Activated naive CD8-positive, alpha-beta T cell treated with anti-CD3 and anti-CD28 coated beads, Interleukin-2, amount 10 ng/mL, durations not matched to agents 7 days and 5 days (primary cell): ENCODE measurements around the gene MTURN. TPM values are rescaled to one million over a fixed set of nuclear protein-coding genes. Genes with fewer than 3 reads are reported as not detected.
"Not testable (repeated sequence)": the region's sequence is repeated elsewhere in the genome, so short reads cannot be mapped to it uniquely, and the experiment has no call there.

Source experiments
- ATAC-seq: fragments of 150-1000 bp; cut with Tn5 transposase; one replicate; pipeline ENCODE4 v1.10.0; 2021; ENCODE audit warnings: low read depth, moderate library complexity
- POLR2A ChIA-PET: fragments of 350-600 bp; sonication (Branson Sonifier 250); formaldehyde crosslinking; loops from one replicate; lab custom pipeline; 2021; ENCODE audit warnings: antibody characterized with exemption; lab: Charles Lee
- DNase-seq: peaks from one replicate; pipeline ENCODE4 v3.0.0; 2021
- H3K27ac Mint-ChIP-seq: one replicate; pipeline ENCODE4 v1.8.0; 2022; ENCODE audit warnings: mild to moderate bottlenecking, mixed read lengths
- H3K27me3 Mint-ChIP-seq: one replicate; pipeline ENCODE4 v1.8.0; 2022; ENCODE audit warnings: mild to moderate bottlenecking, moderate library complexity, mixed read lengths
- H3K36me3 Mint-ChIP-seq: one replicate; pipeline ENCODE4 v1.8.0; 2021; ENCODE audit warnings: mild to moderate bottlenecking, mixed read lengths
- H3K4me1 Mint-ChIP-seq: one replicate; pipeline ENCODE4 v1.8.0; 2021; ENCODE audit warnings: mixed read lengths
- H3K4me3 Mint-ChIP-seq: one replicate; pipeline ENCODE4 v1.8.0; 2022; ENCODE audit warnings: mild to moderate bottlenecking, moderate library complexity, mixed read lengths
- H3K9me3 Mint-ChIP-seq: one replicate; pipeline ENCODE4 v1.8.0; 2021; ENCODE audit warnings: mixed read lengths
- total RNA-seq, 2 experiments: library from RNA; stranded (reverse); gene quantifications; one replicate each; pipeline ENCODE4 v1.2.3, GENCODE V29; 2021

The MTURN gene
- total RNA-seq, 2 experiments from 2014 or later = 6.1 to 9.7 TPM

GRCh38 chr7:30181211-30181610 is 46.4 kb downstream of the MTURN start:
- Mint-ChIP-seq H3K36me3 (peaks cover 2% of the 10 kb centered on the region), H3K9me3 (peaks cover 9% of the 10 kb centered on the region), H3K4me1 (peaks cover 7% of the 10 kb centered on the region), H3K4me3 (no peak overlapping the region), H3K27me3 (peaks cover 2% of the 10 kb centered on the region), H3K27ac (no peak overlapping the region)
- ATAC-seq (no peak), DNase-seq (no peak)
- POLR2A ChIA-PET = no interaction called here

- POLR2A ChIA-PET = no interaction called here
- peaks cover 2% of the 10 kb centered on the region for H3K27me3 Mint-ChIP-seq
- peaks cover 16% of the 10 kb centered on the region for H3K9me3 Mint-ChIP-seq
- DNase-seq = no peak
- H3K4me1 Mint-ChIP-seq = peaks cover 7% of the 10 kb centered on the region
- no peak overlapping the region for H3K4me3 Mint-ChIP-seq
- no peak overlapping the region for H3K27ac Mint-ChIP-seq
- H3K36me3 Mint-ChIP-seq = peaks cover 2% of the 10 kb centered on the region
- no peak for ATAC-seq
Measured at GRCh38 chr7:30181736-30182522, 47.1 kb downstream of the MTURN start.

- POLR2A ChIA-PET = no interaction called here
- peaks cover 7% of the 10 kb centered on the region for H3K4me1 Mint-ChIP-seq
- H3K9me3 Mint-ChIP-seq = peaks cover 18% of the 10 kb centered on the region
- no peak overlapping the region for H3K4me3 Mint-ChIP-seq
- no peak for ATAC-seq
- H3K27me3 Mint-ChIP-seq = peaks cover 2% of the 10 kb centered on the region
- peaks cover 2% of the 10 kb centered on the region for H3K36me3 Mint-ChIP-seq
- DNase-seq = no peak
- H3K27ac Mint-ChIP-seq = no peak overlapping the region
Measured at GRCh38 chr7:30182814-30183213, 48.0 kb downstream of the MTURN start.

GRCh38 chr7:30183749-30184369 is 49.1 kb downstream of the MTURN start:
- H3K4me3 Mint-ChIP-seq = no peak overlapping the region
- POLR2A ChIA-PET = no interaction called here
- ATAC-seq = no peak

GRCh38 chr7:30184791-30185487 is 50.2 kb downstream of the MTURN start:
- POLR2A ChIA-PET = no interaction called here
- ATAC-seq (no peak), DNase-seq (no peak)
- peaks cover 2% of the 10 kb centered on the region for H3K27me3 Mint-ChIP-seq
- H3K36me3 Mint-ChIP-seq = peaks cover 1% of the 10 kb centered on the region
- no peak overlapping the region for H3K4me3 Mint-ChIP-seq
- no peaks in the 10 kb centered on the region for H3K4me1 Mint-ChIP-seq
- H3K9me3 Mint-ChIP-seq = peaks cover 24% of the 10 kb centered on the region
- H3K27ac Mint-ChIP-seq = no peak overlapping the region

More at GRCh38 chr7:30183749-30184369, 49.1 kb downstream of the MTURN start:
- peaks cover 4% of the 10 kb centered on the region for H3K36me3 Mint-ChIP-seq
- H3K9me3 Mint-ChIP-seq = peaks cover 25% of the 10 kb centered on the region
- no peak overlapping the region for H3K27ac Mint-ChIP-seq
- no peak for DNase-seq
- H3K4me1 Mint-ChIP-seq = peaks cover 5% of the 10 kb centered on the region
- peaks cover 2% of the 10 kb centered on the region for H3K27me3 Mint-ChIP-seq

GRCh38 chr7:30185496-30185895 is 50.7 kb downstream of the MTURN start:
- ATAC-seq = no peak
- POLR2A ChIA-PET = no interaction called here
- peaks cover 25% of the 10 kb centered on the region for H3K9me3 Mint-ChIP-seq

GRCh38 chr7:30186725-30187124 is 51.9 kb downstream of the MTURN start:
- no peaks in the 10 kb centered on the region for H3K4me1 Mint-ChIP-seq
- no peak for DNase-seq
- H3K4me3 Mint-ChIP-seq = no peak overlapping the region
- H3K9me3 Mint-ChIP-seq = peaks cover 22% of the 10 kb centered on the region
- no peak overlapping the region for H3K27ac Mint-ChIP-seq
- H3K27me3 Mint-ChIP-seq = peaks cover 2% of the 10 kb centered on the region
- POLR2A ChIA-PET = no interaction called here
- no peak for ATAC-seq
- peaks cover 1% of the 10 kb centered on the region for H3K36me3 Mint-ChIP-seq

More at GRCh38 chr7:30185496-30185895, 50.7 kb downstream of the MTURN start:
- Mint-ChIP-seq H3K27ac (no peak overlapping the region), H3K36me3 (peaks cover 1% of the 10 kb centered on the region), H3K4me1 (no peaks in the 10 kb centered on the region), H3K4me3 (no peak overlapping the region), H3K27me3 (peaks cover 2% of the 10 kb centered on the region)
- no peak for DNase-seq

GRCh38 chr7:30187513-30187912 is 52.7 kb downstream of the MTURN start:
- Mint-ChIP-seq H3K9me3 (peaks cover 22% of the 10 kb centered on the region), H3K4me3 (no peak overlapping the region), H3K4me1 (no peaks in the 10 kb centered on the region), H3K36me3 (peaks cover 1% of the 10 kb centered on the region), H3K27ac (no peak overlapping the region), H3K27me3 (no peaks in the 10 kb centered on the region)
- no peak for DNase-seq
- no peak for ATAC-seq
- POLR2A ChIA-PET = no interaction called here

- H3K4me1 Mint-ChIP-seq, H3K27me3 Mint-ChIP-seq, DNase-seq, H3K27ac Mint-ChIP-seq, H3K36me3 Mint-ChIP-seq, ATAC-seq, POLR2A ChIA-PET, H3K4me3 Mint-ChIP-seq: not testable (repeated sequence)
- peaks cover 20% of the 10 kb centered on the region for H3K9me3 Mint-ChIP-seq
Measured at GRCh38 chr7:30188381-30188780, 53.6 kb downstream of the MTURN start.

- peaks cover 1% of the 10 kb centered on the region for H3K36me3 Mint-ChIP-seq
- H3K9me3 Mint-ChIP-seq = peaks cover 20% of the 10 kb centered on the region
- ATAC-seq = no peak
- H3K27ac Mint-ChIP-seq = no peak overlapping the region
- H3K27me3 Mint-ChIP-seq = no peaks in the 10 kb centered on the region
- POLR2A ChIA-PET = no interaction called here
- H3K4me1 Mint-ChIP-seq = no peaks in the 10 kb centered on the region
- no peak for DNase-seq
- H3K4me3 Mint-ChIP-seq = no peak overlapping the region
Measured at GRCh38 chr7:30188811-30189210, 54.0 kb downstream of the MTURN start.

- Mint-ChIP-seq H3K4me1 (no peaks in the 10 kb centered on the region), H3K36me3 (peaks cover 1% of the 10 kb centered on the region), H3K4me3 (no peak overlapping the region), H3K27ac (no peak overlapping the region), H3K9me3 (peaks cover 31% of the 10 kb centered on the region), H3K27me3 (no peaks in the 10 kb centered on the region)
- DNase-seq (no peak), ATAC-seq (no peak)
- POLR2A ChIA-PET = no interaction called here
Measured at GRCh38 chr7:30191809-30192208, 57.0 kb downstream of the MTURN start.

- Mint-ChIP-seq H3K36me3 (no peaks in the 10 kb centered on the region), H3K4me1 (no peaks in the 10 kb centered on the region), H3K27ac (no peak overlapping the region), H3K4me3 (no peak overlapping the region), H3K9me3 (peaks cover 27% of the 10 kb centered on the region), H3K27me3 (no peaks in the 10 kb centered on the region)
- no peak for DNase-seq
- no peak for ATAC-seq
- POLR2A ChIA-PET = no interaction called here
Measured at GRCh38 chr7:30193336-30193943, 58.7 kb downstream of the MTURN start.

- no peak for DNase-seq
- no peak overlapping the region for H3K4me3 Mint-ChIP-seq
- no peak for ATAC-seq
- peaks cover 2% of the 10 kb centered on the region for H3K27me3 Mint-ChIP-seq
- H3K4me1 Mint-ChIP-seq = no peaks in the 10 kb centered on the region
- H3K36me3 Mint-ChIP-seq = no peaks in the 10 kb centered on the region
- H3K9me3 Mint-ChIP-seq = peaks cover 25% of the 10 kb centered on the region
- POLR2A ChIA-PET = no interaction called here
- no peak overlapping the region for H3K27ac Mint-ChIP-seq
Measured at GRCh38 chr7:30196408-30196807, 61.6 kb downstream of the MTURN start.
